HG02885 (cell line): ENCODE data around the gene LTBP1.

Experiments
- ATAC-seq: cut with Tn5 transposase; IDR thresholded peaks from one replicate; pipeline ENCODE4 v1.9.1; 2021; ENCODE audit warnings: mild to moderate bottlenecking; ENCODE audit not compliant: unreplicated experiment, poor library complexity

LTBP1 gene

DNA sequence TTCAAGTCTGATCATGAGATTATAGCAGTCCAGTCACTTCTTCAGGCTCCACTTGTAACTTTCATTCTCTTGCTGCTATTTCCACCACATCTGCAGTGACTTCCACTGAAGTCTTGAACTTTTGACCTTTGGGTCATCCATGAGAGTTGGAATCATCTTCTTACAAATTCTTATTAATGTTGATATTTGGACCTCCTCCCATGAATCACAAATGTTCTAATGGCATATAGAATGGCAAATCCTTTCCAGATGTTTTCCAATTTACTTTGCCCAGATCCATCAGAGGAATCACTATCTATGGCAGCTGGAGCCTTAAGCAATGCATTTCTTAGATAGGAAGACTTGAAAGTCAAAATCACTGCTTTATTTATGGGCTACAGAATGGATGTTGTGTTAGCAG, 159.4 kb downstream of the LTBP1 start:
- ATAC-seq = no peak

DNA sequence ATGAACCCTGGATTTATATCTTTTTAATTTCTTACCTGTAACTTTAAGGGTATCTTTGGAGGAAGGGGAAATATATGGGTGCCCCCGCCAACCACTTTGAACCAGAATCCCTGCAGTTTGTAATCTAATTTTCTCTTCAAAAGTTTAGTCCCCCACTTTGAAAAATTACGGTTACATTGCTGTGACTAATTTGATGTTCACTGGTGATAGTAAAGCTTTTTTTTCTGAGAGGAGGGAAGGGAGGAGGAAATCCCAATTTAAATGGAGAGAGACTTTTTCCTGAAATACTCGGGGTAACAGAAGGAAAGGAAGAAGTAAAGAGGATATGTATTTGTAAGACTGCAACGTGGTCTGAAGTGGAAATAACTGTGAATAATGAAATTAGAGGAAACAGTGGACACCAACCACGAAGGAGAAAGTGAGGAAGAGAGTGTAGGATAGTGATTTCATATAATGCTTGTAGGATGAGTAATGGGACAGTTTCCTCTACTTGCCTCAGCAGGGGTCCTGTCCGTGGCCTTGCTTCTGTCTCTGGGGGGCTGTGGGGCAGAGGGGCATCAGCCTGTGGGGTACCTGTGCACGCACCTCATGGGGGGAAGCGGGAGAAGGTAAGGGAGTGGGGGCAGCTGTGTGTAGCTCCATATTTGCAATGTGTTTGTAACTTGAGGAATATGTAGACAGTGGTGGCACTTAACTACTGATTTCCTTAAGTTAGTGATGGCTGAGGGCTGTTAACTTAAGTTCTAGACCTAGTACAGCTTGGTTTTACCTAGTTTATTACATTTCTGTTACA, 161.1 kb downstream of the LTBP1 start:
- ATAC-seq = no peak

DNA sequence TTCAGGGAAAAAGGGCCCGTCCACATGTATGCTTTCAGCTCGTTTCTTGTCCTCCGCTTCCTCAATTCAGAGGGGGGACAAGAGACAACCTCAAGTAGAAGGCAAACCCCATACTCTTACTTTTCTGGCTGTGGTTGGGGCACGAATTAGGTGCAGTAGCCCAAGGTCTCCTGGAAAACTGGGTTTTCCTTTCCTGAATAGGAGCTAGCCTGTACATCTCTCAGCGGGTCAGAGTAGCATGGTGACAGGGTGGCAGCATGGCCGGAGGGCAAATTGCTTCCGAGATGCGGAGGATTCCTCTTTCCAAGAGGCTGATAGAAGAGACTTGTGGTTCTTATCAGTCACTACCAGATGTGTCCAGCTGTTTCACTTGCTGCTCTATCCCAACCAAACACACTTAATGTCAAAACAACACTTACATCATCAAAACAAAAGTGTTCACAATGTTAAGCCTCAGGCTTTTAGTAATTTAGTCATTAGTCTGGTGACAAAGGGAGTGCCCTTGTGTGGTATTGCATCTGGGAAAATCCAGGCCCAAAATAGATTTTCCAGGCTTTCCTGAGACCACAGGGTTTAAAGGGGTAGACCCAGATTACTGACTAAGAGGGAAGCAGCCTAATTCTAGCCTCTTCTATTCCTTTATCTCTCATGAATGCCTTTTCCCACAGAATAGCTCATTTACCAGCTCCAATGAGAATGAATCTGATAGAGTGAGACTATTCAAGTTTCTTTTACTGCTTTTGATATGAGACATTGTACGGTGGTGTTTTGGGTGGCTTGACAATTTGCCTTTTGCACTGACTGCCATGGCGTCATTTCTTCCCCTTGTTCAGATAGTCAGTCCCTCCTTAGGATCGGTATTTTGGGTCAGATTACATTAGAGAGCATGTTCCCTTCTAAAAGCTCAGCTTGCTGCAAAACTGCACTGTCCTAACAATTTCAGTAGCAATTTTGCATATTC, 162.0 kb downstream of the LTBP1 start:
- ATAC-seq = no peak

DNA sequence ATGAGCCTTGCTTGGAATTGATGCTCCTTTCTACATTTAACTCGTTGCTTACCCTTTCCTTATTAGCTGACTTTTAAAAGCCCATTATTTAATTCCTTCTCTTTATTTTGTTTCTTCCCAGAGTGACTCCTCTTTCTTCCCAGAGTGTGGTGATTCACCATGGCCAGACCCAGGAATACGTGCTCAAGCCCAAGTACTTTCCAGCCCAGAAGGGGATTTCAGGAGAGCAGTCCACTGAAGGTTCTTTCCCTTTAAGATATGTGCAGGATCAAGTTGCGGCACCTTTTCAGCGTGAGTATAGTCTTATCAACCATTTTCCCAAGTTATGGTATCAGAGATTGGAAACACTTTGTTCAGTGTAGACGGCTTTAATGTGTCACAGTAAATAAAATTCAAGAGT, 163.7 kb downstream of the LTBP1 start:
- no peak for ATAC-seq

DNA sequence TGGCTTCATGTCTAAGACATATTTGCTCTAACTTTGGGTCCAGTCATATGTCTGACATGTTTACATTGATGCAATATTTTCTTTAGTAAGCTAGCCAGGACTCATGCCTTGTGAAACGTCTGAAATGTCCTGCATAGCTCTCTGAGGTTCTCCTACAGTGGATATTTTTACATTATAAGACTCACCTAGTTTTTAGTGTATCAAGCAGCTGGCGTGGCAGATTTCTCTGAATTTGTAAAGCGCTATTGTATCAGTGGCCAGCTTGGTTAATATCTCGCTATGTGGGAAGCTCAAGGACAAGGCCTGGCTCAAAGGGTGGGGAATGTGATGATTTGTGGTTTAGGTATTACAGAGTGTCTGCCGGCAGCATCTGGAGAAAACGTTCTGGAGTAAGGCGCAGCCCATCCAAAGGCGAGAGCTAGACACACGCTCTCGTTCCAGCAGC, 164.3 kb downstream of the LTBP1 start:
- no peak for ATAC-seq

DNA sequence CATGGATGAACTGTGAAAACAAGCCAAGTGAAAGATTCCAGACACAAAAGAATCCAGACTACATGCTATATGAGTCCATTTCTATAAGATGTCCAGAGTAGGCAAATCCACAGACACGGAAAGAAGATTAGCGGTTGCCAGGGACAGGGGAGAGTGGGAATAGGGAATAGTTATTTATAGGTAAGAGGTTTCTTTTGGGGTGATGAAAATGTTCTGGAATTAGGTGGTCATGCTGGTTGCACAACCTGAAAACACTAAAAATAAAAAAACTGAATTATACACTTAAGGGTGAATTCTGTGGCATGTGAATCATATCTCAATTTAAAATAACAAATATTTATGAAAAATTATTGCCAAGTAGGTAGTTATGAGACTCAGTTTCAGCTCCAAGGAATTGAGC, 168.4 kb downstream of the LTBP1 start:
- ATAC-seq = no peak

DNA sequence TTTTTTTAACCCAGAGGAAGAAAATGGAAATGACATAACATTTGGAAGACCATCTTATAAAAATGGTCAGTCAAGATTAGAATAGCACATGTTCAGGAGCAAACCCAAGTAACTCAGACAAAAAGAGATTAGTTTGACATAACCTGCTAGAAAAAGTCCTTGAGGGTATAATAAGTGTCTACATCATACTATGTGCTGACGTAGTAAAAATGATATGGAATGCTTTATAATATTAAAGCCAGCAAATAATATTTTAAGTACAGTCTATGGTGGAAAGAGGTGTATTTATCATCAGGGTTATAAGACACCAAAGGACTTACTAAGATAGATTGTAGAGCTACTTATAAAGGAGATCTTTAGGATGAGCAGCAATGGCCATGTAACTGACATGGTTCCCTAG, 169.0 kb downstream of the LTBP1 start:
- no peak for ATAC-seq

DNA sequence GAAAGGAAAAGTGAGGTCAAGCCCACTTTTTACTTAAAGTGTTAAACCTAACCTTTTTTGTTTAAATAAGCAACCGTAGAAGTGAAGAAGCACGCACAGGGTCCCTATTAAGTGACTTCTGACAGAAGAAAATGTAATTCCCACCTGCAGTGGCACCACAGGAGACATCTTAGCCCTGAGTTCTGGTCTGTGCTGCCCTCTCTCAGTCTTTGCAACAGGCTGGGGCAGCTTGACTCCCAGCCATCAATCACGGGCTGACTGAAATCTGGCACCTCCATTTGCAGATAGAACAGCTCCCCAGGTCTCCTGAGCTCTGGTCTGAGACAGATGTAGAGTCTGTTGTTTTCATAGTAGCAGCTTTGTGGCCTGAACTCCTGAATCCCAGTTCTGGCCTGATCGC, 170.0 kb downstream of the LTBP1 start:
- no peak for ATAC-seq

DNA sequence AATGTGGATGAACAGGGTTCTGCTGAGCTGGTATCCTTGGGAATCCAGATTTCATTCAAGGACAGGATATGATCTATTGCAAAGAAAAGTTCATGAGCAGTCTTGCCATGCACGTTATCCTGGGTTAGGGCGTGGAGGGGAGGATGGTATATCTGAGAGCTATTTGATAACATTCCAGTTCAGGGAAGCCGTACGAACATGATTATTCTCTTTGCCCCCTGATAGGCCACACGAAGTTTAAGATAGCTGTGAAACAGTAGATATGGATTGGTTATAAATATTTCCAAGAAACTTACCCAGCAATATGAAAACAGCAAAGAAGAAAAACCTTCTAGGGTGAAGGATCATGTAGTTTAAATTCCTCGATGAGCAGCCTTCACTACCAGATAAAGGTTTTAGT, 171.9 kb downstream of the LTBP1 start:
- no peak for ATAC-seq

DNA sequence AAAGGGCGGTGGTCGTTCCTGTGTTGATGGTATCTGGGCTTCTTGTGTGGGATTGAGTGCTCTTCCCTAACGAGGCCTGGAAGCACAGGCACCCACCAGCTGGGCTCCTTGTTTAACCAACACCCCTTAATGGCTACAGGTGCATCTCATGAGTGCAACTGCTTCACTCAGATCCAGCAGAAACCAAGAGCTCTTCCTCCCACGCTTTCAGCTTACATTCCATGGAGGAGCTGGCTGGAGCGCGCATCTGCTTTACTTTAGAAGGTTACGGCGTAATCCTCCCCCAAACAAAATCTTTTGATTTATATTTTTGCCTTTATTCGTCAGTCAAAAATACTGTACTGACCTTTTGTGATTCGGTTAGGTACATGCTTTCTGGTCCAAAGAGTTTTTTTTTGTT, 174.7 kb downstream of the LTBP1 start:
- no peak for ATAC-seq

DNA sequence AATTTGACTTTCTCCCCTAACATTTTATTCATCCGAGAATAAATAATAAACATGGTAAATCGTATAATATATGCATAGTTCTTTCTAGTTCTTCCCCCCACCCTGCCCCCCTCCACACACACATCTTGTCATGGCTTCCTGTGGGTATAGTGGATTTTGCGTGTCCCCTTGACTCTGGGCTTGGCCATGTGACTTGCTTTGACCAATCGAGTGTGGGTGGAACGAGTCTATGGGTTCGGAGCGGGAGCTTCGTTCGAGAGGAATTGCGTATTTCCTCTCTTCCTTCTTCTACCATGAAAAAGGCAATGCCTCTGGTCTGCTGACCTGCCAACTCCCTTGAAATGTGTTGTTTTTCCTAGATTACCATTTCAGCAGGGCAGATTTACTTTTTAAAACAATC, 175.2 kb downstream of the LTBP1 start:
- ATAC-seq = no peak

DNA sequence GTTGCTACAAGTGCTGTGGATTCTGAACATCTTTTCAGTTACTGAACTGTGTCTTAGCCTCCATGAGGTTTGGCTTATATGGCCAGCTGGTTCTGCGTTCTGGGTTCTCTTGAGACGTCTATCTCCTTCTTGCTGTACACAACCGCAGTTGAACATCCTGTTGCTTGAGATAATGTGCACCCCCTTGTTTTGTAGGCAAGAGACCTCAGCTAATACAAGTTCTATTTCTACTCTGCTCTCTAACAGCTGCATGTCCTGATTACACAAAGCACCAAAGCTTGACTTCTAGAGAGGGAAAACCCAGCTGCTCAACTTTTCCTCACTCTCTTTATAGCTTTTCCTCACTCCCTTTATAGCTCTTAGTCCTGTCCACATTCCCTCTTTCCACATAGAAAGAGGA, 176.0 kb downstream of the LTBP1 start:
- ATAC-seq = no peak

DNA sequence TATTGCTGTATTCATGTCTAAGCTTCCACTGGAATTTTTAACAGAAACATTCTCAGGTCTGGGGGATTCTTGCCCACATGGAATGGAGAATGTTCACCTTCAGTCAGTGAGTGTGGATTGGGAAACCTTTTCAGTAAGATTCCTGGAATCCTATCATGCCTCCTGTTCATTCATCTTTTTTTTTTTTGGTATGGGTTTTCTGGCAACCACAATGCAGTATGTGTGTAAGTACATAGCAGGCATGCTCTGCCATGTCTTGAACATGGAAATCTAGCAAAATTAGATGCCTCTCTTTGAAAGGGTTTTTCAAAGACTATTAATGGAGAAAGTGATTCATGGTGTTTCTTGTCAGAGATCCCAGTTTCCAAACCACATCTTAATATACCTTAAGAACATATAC, 176.5 kb downstream of the LTBP1 start:
- ATAC-seq = no peak

DNA sequence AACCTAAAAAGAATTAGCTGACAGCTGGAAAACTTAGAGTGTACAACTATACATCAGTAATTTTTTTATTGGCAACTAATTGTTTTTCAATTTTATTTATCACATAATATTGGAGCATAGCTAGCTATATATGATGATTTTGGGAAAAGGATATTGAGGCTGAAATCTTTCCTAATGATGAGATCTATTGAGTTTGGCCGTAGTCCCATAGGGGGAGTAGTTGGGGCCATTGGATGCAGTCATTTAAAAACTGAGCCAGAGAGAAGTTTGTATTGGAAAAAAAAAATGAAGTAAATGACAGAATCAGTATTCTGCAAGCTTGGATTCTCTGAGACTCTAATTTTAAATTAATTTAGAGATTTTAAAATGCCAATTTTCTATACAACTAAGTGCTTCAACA, 179.8 kb downstream of the LTBP1 start:
- ATAC-seq = no peak

DNA sequence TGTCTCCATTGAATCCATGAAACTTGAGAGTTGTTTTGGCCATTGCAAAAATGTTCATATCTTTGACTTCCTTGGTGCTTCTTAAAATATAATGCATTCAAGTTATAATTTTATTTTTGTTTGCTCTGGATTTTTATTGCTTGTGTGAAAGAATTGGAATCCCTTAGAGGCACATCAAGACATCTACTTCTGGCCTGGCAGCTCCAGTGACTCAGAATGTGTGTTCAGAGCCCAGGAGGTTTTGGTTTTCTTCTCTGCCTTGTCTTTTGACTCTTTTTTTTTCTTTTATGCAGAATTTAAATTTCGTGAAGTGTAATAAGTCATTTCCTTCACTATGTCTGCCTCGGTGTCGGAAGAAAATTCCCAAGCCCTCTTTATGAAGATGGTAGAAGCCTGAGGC, 180.2 kb downstream of the LTBP1 start:
- ATAC-seq = no peak

DNA sequence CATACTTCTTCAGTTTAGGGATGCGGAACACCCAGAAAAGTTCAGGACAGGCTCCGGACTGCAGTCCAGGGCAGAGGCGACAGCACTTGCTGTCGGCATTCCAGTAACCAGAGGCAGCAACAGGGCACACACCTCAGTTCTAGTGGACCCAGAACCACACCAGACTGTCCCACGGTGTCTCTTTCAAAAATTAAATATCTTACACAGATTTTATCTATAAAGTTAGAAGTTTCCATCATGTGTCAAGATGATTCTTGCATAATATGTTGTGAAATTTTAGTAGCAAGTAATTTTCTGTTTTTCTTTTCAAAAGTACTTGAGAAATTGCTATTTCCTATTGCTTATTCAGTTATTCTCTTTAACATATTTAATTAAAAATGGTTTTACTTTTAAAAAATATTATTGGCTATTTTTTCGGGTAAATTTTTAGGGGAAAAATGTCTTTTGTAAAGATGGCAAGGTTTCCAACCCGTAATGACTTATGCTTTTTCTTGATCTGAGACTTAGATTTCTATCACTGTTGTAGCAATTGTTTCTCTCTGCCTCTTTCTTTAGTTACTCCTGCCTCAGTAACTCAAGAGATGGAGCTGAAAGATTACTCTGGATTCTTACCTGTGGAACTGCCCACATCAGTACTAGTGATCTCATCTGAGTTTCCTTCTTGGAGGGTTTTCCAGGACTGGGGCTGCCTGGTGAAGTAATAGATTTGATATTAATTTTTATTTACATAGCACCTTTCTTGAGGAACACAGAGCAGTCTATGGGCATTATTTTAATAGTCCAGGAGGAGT, 182.7 kb downstream of the LTBP1 start:
- ATAC-seq = no peak

DNA sequence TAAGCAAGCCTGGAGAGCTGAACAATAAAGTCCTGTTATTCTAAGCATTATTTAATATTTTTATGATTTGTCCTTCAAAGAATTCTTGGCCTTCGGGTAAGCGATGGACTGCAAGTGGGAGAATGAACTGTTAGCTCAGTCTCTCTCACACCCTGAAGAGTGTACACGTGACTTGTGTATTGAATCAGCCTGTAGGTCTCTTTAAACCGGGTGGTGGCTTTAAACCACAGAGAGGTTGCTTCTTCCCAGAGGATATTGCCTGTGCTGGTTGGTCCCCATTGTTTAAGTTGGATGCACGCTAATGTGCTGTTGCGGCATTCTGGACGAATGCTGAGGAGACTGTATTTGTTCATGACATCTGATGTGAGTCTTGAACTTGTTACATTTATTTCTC, 183.3 kb downstream of the LTBP1 start:
- no peak for ATAC-seq

DNA sequence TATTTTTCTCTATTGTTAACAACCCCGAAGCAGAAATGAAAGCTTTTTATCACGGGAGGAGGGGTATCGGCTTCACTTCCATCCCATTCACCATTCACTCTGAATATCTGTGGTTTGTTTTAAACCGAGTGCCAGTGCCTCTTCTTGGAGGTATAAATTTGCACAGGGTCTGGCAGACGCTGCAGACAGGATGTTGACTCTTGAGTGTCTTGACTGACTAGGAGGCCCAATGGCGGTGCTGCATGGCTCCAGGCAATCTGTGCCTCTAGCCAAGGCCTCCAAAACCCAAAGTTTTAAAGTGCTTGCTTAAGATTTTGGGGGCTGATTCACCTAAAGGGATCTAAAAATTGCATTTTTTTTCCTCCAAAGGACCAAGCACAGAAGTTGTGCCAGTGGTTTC, 183.8 kb downstream of the LTBP1 start:
- ATAC-seq = no peak

DNA sequence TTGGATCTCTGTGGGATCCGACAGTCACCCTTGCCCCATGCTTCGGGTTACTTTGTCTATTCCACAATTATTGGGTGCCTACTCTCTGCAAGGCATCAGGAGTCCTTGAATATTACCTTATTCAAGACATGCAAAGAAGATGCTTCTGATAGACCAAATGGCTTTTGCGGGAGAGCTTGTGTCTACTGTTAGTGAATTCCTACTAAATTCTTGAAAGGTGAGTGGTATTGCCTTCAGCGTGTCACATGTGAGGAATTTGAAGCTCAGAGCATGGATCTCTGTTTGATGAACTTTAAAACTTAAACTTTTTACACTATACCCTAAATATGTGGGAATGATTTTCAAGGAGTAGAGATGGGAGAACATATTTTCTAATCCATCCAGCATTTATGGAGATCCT, 184.4 kb downstream of the LTBP1 start:
- ATAC-seq = no peak

DNA sequence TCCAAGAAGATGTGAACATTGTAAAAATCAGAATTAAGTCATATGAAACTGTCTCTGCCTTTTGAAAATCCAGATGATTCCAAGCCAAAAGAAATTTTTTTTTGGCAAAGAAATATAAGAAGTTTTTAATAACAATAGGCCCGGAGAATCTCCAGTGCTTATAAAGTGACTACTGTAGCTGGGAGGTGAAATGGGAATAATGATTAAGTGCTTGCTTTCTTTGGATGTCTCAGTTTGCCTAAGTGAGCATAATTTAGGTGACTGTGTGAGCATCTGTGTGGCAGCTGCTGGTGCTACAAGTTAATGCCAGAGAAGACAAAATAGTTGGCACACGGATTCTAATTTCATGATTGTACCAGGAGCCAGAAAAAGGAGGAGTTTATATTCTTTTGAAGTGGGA, 185.0 kb downstream of the LTBP1 start:
- no peak for ATAC-seq

DNA sequence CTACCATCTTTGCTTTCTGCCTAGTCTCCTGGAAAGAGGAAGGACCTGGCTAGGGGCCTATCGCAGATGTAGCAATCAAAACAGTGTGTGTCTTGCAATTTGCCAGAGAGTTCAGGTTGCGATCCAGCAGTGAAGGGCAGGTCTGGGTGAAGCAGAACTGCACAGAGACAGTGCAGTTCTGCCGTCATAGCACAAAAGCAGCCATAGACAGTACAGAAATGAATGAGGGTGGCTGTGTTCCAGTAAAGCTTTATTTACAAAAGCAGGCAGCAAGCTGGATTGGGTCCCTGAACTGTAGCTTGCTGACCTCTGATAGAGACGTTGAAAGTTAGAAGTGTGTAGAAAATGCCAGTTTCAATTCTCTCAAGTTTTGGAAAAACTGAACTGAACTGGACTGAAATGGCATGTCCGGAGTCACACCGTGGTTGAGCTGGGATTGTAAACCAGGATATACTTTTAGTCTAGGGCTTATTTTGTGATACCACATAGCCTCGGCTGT, 186.8 kb downstream of the LTBP1 start:
- no peak for ATAC-seq
